Measurements from ENCODE around the gene RPL7A.

Gene RPL7A

DNA sequence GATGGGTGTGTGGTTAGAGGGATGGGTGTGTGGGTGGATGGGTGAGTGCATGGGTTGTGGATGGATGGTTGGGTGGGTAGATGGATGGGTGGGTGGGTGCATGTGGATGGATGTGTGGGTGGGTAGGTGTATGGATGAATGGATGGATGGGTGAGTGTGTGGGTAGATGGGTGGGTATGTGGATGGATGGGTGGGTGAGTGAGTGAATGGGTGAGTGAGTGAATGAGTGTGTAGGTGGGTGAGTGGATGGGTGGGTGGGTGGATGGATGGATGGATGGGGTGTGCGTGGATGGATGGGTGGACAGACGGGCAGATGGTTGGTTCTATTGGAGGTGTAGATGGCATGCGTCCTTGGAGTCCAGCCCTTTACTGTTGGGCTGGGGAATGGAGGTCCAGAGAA lies 45.4 kb downstream of the RPL7A start:
- DNase-seq: no peak

DNA sequence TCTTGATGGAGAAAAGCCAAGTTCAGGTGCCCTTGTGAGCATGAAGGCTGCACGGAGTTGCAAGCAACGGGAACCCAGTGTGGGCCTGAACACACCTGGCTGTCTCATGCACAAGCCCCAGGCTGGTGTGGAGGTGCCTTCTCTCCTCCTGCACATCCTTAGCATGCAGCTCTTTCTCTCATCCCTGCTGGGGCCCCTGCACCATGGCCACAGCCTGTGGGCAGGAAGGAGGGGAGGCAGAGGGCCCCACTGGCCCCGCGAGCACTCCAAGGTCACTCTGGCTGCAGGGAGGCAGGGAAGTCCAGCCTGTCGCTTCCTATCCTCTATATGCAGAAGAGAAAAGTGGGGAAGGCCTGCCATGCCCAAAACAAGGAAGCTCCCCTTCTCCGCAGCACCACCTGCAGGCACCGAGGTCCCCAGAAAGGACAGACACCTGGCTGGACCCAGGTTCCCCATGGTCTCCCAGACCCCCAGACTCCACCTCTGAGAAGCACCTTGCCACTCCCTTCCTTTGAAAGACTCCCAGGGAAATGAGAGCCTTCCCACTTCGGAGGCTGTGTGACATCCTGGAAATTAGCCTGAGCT lies 46.8 kb downstream of the RPL7A start:
- DNase-seq: no peak

DNA sequence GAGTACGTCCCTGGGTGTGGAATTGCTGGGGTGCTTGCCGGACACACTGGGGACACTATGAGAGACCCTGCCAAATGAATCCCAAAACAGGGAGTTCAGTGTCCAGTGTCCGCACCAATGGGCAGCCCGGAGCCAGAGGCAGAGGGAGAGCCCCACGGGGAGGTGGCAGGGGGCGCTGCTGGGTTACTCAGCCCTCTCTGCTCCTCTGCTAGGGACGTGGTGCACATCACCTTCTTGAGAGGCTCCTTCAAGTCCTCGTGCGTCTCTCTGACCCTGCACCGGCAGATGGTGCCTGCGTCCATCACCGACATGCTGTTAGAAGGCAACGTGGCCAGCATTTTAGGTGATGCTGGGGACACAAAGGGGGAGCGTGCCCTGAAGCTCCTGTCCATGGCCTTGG lies 48.9 kb downstream of the RPL7A start:
- DNase-seq: no peak

DNA sequence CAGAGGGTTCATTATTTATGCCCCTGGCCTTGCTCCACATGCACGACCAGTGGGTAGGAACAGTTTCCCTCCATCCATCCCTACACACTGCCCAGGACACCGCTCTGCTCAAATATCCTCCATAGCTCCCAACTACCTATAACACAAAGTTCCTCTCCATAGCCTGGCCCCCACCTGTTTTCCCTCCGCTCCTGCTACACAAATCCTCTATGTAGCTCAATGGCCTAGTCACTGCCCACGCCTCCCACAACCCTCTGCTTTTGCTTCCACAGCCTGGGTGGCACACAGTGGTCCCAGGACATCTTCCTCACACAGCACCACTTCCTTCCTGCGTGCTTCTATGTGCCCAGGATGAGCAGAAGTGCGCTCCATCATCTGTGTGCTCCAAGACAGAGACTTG lies 49.4 kb downstream of the RPL7A start:
- no peak for DNase-seq

DNA sequence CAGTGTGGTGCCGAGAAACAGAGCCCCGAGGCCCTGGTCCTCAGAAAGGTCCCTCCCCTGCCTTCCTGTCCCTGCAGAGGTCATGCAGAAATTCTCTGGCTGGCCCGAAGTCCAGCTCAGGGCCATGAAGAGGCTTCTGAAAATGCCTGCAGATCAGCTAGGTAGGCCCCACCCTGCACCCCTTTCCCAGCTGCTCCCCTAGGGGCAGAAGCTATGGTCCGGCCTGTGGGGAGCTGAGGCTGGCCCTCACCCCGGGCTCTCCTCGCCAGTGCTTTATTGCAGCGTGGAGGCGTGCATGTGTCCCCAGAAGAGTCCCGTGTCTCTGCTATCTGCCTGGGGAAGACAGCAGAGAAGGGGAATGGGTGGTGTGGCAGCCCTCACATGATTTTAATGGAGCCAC lies 49.9 kb downstream of the RPL7A start:
- no peak for DNase-seq

DNA sequence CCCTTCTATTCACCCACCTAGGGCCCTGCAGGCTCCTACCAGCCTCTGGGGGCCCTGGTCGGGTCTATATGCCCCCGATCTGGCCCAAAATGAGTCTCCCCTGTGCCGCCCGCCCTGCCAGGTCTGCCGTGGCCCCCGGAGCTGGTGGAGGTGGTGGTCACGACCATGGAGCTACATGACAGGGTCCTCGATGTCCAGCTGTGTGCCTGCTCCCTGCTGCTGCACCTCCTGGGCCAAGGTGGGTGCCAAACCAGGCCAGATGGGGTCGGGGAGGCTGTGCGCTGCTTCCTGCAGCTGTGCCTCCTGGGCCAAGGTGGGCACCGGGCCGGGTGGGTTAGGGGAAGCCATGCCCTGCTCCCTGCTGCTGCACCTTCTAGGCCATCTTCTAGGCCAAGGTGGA lies 52.3 kb downstream of the RPL7A start:
- DNase-seq: no peak

All from NCI-H146 (cell line).